Neural progenitor cell (in vitro differentiated cells): ENCODE measurements around the gene SRGAP2B.
"Not testable (repeated sequence)": the region's sequence is repeated elsewhere in the genome, so short reads cannot be mapped to it uniquely, and the experiment has no call there.

Experiments
- EZH2 ChIP-seq: fragments of 200-600 bp; sonication (generic); IDR thresholded peaks from 2 replicates; pipeline ENCODE4 v1.6.1; 2017; ENCODE audit warnings: antibody characterized with exemption, mild to moderate bottlenecking, moderate library complexity
- EZH2phosphoT487 ChIP-seq: fragments of 200-600 bp; sonication (generic); IDR thresholded peaks from 2 replicates; pipeline ENCODE4 v1.6.1; 2017; ENCODE audit warnings: antibody characterized with exemption
- TF ChIP-seq, protein P1 (sequence below): fragments of 200-600 bp; sonication (generic); IDR thresholded peaks from 2 replicates; pipeline ENCODE4 v1.5.1; 2017; ENCODE audit warnings: antibody characterized with exemption, mild to moderate bottlenecking

DNA sequence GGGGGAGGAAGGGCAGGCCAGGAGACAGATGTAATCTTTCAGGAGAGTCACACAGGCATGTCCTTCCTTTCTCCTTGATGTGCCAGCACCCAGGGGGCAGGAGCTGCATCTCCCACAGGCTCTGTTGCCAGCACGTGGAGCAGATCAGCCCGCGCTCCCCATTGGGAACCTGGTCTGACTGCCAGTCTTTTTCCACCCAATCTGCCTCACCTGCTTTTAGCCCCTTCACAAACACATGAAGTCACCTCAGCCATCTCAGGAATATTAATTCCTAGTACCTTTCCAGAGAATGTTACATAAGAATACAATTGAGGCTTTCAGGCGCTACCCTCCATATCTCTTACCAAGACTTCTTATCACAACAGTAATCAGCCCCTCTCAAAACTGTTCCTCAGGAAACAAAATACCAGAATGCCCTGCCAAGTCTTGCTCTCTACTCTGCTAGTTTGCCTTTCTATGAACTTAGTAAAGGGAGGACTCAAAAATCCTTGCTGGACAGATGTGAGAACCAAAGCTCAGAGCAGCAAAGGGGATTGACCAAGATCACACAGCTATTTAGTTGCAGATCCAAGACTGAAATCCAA is 94.3 kb downstream of the SRGAP2B start:
- not testable (repeated sequence) for TF ChIP-seq EZH2, EZH2phosphoT487
- TF ChIP-seq, protein P1, sequence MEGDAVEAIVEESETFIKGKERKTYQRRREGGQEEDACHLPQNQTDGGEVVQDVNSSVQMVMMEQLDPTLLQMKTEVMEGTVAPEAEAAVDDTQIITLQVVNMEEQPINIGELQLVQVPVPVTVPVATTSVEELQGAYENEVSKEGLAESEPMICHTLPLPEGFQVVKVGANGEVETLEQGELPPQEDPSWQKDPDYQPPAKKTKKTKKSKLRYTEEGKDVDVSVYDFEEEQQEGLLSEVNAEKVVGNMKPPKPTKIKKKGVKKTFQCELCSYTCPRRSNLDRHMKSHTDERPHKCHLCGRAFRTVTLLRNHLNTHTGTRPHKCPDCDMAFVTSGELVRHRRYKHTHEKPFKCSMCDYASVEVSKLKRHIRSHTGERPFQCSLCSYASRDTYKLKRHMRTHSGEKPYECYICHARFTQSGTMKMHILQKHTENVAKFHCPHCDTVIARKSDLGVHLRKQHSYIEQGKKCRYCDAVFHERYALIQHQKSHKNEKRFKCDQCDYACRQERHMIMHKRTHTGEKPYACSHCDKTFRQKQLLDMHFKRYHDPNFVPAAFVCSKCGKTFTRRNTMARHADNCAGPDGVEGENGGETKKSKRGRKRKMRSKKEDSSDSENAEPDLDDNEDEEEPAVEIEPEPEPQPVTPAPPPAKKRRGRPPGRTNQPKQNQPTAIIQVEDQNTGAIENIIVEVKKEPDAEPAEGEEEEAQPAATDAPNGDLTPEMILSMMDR = not testable (repeated sequence)
